Measurements from ENCODE around the gene KCNA5. TPM values are rescaled to one million over a fixed set of nuclear protein-coding genes. Genes with fewer than 3 reads are reported as not detected.

KCNA5 gene
- total RNA-seq, 1 experiment from 2014 or later = not detected

GRCh38 chr12:5063149-5063548, 19.5 kb downstream of the KCNA5 start:
- DNase-seq (ENCODE audit: low read depth) = no peak

GRCh38 chr12:5064913-5065490, 21.3 kb downstream of the KCNA5 start:
- no peak for DNase-seq (ENCODE audit: low read depth)

- DNase-seq (ENCODE audit: low read depth) = no peak
Observed at GRCh38 chr12:5066251-5066650, 22.6 kb downstream of the KCNA5 start.

- no peak for DNase-seq (ENCODE audit: low read depth)
Observed at GRCh38 chr12:5068126-5068525, 24.4 kb downstream of the KCNA5 start.

- DNase-seq (ENCODE audit: low read depth) = no peak
Observed at GRCh38 chr12:5068619-5069018, 24.9 kb downstream of the KCNA5 start.

GRCh38 chr12:5070090-5070489, 26.4 kb downstream of the KCNA5 start:
- no peak for DNase-seq (ENCODE audit: low read depth)

GRCh38 chr12:5071496-5071895, 27.8 kb downstream of the KCNA5 start:
- no peak for DNase-seq (ENCODE audit: low read depth)

GRCh38 chr12:5072311-5072710, 28.6 kb downstream of the KCNA5 start:
- DNase-seq (ENCODE audit: low read depth) = no peak

GRCh38 chr12:5073054-5073453, 29.4 kb downstream of the KCNA5 start:
- no peak for DNase-seq (ENCODE audit: low read depth)

GRCh38 chr12:5073853-5074252, 30.2 kb downstream of the KCNA5 start:
- peak; percentile 52 for DNase-seq (ENCODE audit: low read depth)

GRCh38 chr12:5076761-5077160, 33.1 kb downstream of the KCNA5 start:
- no peak for DNase-seq (ENCODE audit: low read depth)

GRCh38 chr12:5078423-5078822, 34.7 kb downstream of the KCNA5 start:
- peak; percentile 68 for DNase-seq (ENCODE audit: low read depth)

GRCh38 chr12:5081016-5081415, 37.3 kb downstream of the KCNA5 start:
- no peak for DNase-seq (ENCODE audit: low read depth)

- DNase-seq (ENCODE audit: low read depth) = peak; percentile 70
Observed at GRCh38 chr12:5083955-5084849, 40.5 kb downstream of the KCNA5 start.

GRCh38 chr12:5085896-5086295, 42.2 kb downstream of the KCNA5 start:
- DNase-seq (ENCODE audit: low read depth) = peak; percentile 96

GRCh38 chr12:5087831-5088554, 44.3 kb downstream of the KCNA5 start:
- no peak for DNase-seq (ENCODE audit: low read depth)

- DNase-seq (ENCODE audit: low read depth) = peak; percentile 99
Observed at GRCh38 chr12:5088586-5089264, 45.0 kb downstream of the KCNA5 start.

- no peak for DNase-seq (ENCODE audit: low read depth)
Observed at GRCh38 chr12:5094551-5094950, 50.9 kb downstream of the KCNA5 start.

- DNase-seq (ENCODE audit: low read depth) = no peak
Observed at GRCh38 chr12:5094986-5095385, 51.3 kb downstream of the KCNA5 start.

All from Daoy (cell line).